ENCODE data around the gene PAPLN.

Gene PAPLN

DNA sequence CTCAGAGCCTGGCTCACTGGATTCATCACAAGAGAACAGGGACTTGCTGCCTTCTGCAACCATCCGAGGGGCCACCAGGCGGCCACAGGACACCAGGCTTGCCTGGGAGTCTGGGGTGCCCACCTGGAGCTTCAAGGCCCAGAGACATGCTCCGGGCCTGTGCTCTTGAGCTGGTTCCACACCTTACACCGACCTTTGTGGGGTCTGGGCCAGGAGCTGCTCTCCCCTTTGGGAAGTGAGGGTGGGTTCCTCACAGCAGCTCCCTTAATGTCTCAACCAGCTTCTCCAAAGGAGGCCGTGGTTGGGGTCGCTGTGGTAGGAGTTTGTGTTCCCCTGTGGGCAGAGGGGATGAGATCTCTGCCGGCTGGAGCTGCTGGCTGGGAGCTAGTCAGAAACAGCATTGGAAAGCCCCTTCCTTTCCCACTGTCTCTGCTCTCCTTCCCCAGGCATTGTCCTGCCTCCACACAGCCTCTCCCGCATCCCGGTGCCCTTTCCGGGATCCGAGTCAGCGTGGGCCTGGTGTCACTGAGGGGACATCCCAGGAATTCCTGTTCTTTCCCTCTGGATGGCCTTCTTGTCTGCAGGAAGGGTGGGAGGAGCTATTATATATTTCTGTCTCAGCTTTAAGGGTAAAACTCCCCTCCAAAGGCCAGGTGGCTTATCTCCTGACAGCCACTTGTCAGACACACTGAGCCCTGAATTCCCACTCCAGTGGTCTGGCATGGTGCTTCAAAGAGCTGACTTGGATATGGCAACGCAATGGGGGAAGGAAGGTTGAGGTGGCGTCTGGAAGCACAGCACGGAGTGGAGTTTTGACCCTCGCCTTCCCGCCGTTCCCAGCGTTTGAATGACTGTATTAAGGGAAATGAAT, 5.1 kb upstream of the PAPLN start:
- no peak for DNase-seq

DNA sequence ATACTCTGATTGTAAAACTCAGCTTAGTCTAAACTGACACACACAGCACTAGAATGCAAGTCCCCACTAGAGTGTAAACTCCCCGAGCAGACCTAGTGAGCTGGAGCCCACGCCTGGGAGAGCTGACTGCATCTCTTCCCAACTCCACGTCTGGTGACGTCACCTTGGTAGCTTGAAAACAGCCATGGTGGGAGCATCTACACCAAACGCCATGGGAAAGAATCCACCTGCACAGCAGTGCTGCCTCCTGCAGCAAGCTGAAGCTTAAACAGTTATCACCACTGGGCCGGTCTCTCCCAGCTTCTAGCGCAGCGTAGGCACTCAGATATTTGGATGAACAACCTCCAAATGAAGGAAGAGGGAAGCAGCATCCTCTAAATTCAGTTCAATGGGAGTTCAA, 4.3 kb upstream of the PAPLN start:
- no peak for DNase-seq

- no peak for DNase-seq
Observed at GRCh38 chr14:73233564-73233963, 3.7 kb upstream of the PAPLN start.

- no peak for DNase-seq
Observed at GRCh38 chr14:73234029-73234428, 3.3 kb upstream of the PAPLN start.

DNA sequence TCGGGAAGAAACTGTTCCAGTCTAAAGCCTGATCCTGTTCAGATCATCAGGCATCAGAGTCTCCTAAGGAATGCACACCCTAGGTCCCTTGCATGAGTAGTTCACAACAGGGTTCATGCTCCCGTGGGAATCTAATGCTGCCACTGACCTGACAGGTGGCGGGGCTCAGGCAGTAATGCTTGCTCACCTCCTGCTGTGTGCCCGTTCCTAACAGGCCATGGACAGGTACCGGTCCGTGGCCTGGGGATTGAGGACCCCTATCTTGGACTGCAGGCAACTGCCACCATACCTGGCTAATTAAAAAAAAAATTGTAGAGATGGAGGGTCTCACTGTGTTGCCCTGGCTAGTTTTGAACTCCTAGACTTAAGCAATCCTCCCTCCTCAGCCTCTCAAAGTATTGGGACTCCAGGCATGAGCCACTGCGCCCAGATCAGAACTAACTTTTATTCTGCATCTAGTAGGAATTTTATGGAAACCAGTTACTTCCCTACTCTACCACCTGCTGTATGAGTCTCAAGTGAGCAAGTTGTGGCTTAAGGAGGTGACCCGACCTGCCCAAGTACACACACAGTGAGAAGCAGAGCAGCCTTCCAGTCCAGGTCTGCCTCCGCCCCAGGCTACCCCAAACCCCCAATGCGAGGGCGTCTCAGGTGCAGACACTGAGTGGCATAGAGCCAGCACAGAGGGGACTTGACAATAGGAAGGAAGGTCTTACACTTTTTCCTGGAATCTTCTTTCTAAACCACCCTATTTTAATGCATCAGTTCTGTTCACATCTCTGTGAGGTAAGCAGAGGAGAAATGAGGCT, 2.5 kb upstream of the PAPLN start:
- DNase-seq: no peak

- no peak for DNase-seq
Observed at GRCh38 chr14:73235531-73236155, 1.7 kb upstream of the PAPLN start.

GRCh38 chr14:73236157-73236556, 1.1 kb upstream of the PAPLN start:
- DNase-seq: no peak

DNA sequence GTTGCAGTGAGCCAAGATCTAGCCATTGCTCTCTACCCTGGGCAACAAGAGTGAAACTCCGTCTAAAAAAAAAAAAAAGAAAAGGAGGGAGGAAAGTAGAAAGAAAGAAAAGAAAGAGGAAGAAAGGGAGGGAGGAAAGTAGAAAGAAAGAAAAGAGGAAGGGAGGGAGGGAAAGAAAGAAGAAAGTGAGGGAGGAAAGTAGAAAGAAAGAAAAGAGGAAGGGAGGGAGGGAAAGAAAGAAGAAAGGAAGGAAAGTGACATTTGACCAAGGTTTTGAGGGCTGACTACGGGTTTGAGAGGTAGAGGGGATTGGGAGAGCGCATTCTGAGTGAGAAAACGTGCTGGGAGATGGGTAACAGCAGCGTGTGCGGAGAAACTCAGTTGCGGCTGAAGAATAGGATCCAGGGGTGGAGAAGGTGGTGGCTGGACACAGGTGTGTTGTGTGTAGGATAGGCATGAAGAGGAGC, 521 bp upstream of the PAPLN start:
- no peak for DNase-seq

DNA sequence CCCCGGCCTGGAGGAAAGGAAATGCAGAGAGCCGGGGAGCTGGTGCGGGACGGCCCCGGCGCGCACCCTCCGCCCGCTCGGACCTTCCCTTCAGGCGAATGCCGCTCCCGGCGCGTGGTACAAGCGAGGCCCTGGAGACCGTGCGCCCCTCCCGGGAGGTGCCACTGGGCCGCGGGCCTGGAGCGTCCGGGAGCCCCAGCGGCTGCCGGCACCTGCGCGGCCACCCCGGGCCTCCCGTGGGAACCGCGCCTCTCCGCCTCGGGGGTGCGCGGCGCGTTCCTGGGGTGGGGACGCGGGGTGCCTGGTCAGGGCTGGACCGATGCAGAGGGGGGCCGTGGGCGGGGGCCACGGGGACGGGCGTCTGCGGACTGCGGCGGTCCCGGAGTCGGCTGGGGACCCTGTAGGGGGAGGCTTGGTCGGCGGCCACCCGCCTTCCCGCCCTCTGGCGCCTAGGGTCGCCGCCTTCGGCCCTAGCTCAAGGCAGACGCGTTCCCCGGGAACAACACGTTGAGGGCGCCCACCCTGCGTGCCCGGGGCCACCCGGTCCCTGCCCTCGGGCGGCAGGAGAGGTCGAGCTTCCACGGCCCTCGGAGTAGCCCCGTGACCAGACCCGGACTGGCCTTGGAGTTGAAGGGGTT, 599 bp downstream of the PAPLN start:
- peak; percentile 7 for DNase-seq

DNA sequence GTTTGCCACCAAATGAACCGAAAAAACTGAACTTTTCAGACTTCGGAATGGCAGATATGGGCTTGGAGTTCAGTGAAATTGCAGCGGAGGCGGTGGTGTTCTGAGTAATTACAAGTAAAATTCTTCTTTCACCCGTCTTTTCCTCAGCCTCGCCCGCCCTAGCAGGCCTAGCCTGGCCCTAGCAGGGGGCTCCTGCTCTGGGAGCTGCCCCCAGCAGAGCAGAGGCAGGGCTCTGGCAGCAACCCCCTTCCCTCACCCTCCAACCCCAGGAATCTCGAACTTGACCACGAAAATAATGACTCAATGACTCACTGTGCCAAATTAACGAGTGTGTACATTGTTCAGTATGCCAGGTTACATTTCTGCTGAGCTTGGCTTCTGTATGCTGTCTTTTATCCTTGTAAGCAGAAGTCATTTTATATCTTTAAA, 1.1 kb downstream of the PAPLN start:
- peak; percentile 33 for DNase-seq

DNA sequence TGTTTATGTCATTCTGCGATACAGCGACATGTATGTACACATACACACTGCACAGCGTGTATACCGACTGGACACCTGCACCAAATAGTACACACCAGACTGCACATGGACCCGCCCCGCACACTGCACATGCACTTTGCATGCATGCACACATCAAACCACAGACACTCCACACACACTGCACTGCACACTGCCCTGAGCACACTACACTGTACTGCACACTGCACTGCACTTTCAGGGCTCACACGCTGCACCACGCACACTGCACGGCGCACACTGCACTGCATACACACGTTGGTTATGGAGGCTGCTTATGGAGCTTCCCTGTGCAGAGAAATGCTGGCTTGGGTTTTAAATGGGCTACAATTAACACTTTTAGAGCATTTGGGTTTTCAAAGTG, 1.6 kb downstream of the PAPLN start:
- no peak for DNase-seq

GRCh38 chr14:73239393-73240241, 2.3 kb downstream of the PAPLN start:
- no peak for DNase-seq

- DNase-seq: no peak
Observed at GRCh38 chr14:73240816-73241480, 3.6 kb downstream of the PAPLN start.

DNA sequence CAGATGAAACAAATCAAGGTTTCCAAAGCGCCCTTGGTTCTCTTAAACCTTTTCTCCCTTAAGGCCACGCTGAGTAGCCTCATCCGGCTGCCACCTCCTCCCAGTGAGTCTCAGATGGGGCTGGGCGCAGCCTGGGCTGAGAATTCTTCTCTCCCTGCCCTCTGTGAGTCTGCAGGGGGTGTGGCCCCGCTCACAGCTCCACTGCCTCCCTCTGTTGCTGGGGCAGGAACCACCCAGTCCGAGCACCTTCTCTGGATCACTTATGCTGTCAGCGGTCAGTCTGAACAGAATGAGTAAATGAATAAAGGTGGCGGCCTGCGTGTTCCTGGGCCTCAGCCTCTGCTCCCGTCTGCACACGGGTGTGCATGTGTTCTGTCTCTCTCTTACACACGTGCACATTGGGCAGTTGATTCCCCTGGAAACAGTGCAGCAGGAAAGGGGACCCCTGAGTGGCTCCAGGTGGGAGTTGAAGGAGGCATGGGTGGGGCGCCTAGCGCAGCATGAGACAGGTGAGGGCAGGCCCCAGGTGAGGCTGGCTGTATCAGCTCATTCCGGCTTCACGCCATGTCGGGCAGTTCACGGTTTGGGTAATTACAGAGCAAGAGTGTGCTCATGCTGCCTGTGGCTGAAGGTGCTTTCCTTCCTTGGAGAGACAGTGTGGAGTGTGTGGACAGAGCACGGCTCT, 4.3 kb downstream of the PAPLN start:
- no peak for DNase-seq

GRCh38 chr14:73242357-73242901, 5.1 kb downstream of the PAPLN start:
- DNase-seq: no peak

- DNase-seq: no peak
Observed at GRCh38 chr14:73243341-73243740, 6.0 kb downstream of the PAPLN start.

- DNase-seq: no peak
Observed at GRCh38 chr14:73243748-73244147, 6.4 kb downstream of the PAPLN start.

GRCh38 chr14:73244541-73245290, 7.4 kb downstream of the PAPLN start:
- DNase-seq: no peak

DNA sequence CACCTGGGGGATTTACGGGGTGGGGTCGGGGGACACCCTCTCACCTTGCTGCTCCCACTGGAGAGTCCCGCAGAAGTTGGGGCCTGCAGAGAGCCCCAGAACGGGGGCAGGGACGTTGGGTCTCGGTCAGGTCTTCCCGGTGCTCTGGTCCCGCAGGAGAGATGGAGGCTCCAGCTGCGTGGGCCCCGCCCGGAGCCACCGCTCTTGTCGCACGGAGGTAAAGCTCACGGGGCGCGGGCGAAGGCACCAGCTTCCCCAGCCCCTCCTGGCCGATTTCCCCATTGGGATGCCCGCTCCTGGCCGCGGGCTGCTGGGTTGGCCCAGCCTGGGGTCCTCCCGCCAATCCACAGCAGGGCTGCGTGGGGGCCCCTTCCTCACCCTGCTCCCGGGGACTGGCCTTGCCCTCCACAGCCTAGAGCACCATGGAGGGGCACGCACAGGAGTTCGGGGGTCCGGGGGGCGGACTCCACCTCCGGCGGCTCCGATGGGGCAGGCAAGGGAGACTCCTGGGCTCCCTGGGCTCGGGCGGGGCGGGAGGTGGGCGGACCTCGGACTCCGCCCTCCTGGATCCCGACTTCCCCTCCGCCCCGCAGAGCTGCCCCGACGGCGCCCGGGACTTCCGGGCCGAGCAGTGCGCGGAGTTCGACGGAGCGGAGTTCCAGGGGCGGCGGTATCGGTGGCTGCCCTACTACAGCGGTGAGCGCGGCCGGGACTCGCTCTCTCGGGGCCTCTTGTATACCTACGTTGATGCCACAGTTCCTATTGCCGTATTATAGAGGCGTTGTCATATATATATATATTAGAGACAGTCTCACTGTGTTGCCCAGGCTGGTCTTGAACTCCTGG, 8.4 kb downstream of the PAPLN start:
- peak; percentile 43 for DNase-seq
